LHCN-M2 (cell line): ENCODE data around the gene DNASE2B. TPM values are rescaled to one million over a fixed set of nuclear protein-coding genes. Genes with fewer than 3 reads are reported as not detected.
"Not testable (repeated sequence)": the region's sequence is repeated elsewhere in the genome, so short reads cannot be mapped to it uniquely, and the experiment has no call there.

Source experiments
- DNase-seq: peaks from one replicate; pipeline ENCODE4 v3.0.0-alpha.2; 2012; ENCODE audit warnings: low read depth
- total RNA-seq: library from RNA; depleted of rRNA; stranded (reverse); fragments of >200 nt; gene quantifications from 2 replicates; pipeline ENCODE4 v1.2.3, GENCODE V29; 2014; rRNA removed

Gene DNASE2B
- total RNA-seq, 1 experiment from 2014 or later, result not detected

GRCh38 chr1:84448704-84449103 lies 50.4 kb downstream of the DNASE2B start:
- not testable (repeated sequence) for DNase-seq

DNA sequence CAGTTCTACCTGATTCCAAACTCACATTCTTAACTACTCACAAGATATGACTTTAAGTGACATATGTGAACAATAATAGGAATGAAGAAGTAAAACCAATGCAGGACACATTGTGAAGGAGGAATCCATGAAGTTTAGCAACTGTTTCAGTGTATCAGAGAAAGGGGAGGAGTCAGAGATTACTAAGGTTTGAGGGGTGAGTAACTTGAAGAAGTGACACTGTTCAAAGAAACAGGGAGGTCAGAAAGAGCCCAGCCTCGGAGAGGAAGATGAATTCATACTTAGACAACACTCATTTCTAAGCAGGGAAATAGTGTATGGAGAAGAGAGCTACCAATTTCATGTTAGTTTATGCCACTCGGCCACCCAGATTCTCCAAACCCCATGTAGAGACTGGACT lies 52.6 kb downstream of the DNASE2B start:
- DNase-seq, result peak; percentile 15

DNA sequence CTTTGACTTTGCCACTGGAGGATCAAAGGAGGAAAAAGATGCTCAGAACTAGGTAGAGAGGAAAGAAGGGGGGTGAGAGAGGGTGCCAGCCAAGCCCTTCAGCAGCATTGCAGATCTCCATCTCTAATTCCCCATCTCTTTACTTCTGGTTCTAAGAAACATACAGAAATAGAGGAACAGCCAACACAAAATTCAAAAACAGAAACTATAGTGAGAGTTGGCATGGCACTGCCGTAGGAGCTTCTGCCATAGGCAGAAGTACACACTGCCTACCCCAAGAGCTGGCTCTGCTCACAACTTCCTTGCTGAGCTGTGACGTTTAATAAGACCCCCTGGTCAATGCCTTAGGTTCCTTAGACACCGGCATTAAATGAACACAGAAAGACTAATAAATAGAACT lies 54.2 kb downstream of the DNASE2B start:
- no peak for DNase-seq

DNA sequence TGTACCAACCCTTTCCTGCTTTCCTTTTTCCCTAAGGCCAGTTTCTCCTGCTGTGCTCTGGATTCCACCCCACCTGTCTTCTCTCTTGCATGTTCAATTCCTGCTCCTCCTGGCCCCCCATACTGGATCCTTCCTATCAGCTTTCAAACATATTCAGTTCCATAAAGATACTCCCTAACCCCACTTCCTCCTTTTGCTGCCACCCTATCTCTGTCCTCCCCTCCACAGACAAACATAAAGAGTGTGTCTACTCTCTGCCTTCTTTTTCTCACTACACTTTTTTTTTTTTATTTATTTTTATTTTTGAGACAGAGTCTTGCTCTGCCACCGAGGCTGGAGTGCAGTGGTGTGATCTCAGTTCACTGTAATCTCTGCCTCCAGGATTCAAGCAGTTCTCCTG lies 63.8 kb downstream of the DNASE2B start:
- no peak for DNase-seq

Other genes starting within 250 kb of the DNASE2B start
- 0.58 and 0.98 TPM in 2 replicates for gene SAMD13, start 96.8 kb upstream of the DNASE2B start, total RNA-seq
- 46.4 and 46.8 TPM in 2 replicates for gene RPF1, start 80.8 kb downstream of the DNASE2B start, total RNA-seq
- gene SPATA1, start 107.9 kb downstream of the DNASE2B start, total RNA-seq, result 0.63 TPM in 1 of 2 replicates, not detected in the other
- 54.9 and 70.8 TPM in 2 replicates for gene GNG5, start 108.1 kb downstream of the DNASE2B start, total RNA-seq
- 7.1 and 9.6 TPM in 2 replicates for gene CTBS, start 176.0 kb downstream of the DNASE2B start, total RNA-seq